Natural killer cell (primary cell): ENCODE data around the gene MTMR3. TPM values are rescaled to one million over a fixed set of nuclear protein-coding genes. Genes with fewer than 3 reads are reported as not detected.

Experiments used
- ATAC-seq, 3 donors: fragments of 150-1000 bp in 2 of 3; fragments of 200-7000 bp in 1 of 3; cut with Tn5 transposase; 1 replicate in 1 of 3; 2 replicates in 2 of 3; pipeline ENCODE4 v1.10.0; 2021; ENCODE audit warnings: mild to moderate bottlenecking in 2 of 3, moderate library complexity in 2 of 3
- DNase-seq, 2 donors: peaks; one replicate each; pipeline versions ENCODE4 v3.0.0 to v3.0.0-alpha.2; 2013 to 2021; ENCODE audit warnings: mixed read lengths in 1 of 2
- H3K27ac ChIP-seq: one replicate; pipeline ENCODE4 v1.5.1; 2013; ENCODE audit warnings: mild to moderate bottlenecking, low read length
- H3K27me3 ChIP-seq: one replicate; pipeline ENCODE4 v1.6.1; 2013; ENCODE audit warnings: low read length; ENCODE audit not compliant: control insufficient read depth, insufficient read depth
- H3K36me3 ChIP-seq: one replicate; pipeline ENCODE4 v1.6.1; 2013; ENCODE audit warnings: low read length; ENCODE audit not compliant: control insufficient read depth, insufficient read depth
- H3K4me1 ChIP-seq: one replicate; pipeline ENCODE4 v1.6.1; 2013; ENCODE audit warnings: low read length; ENCODE audit not compliant: control insufficient read depth, insufficient read depth
- H3K4me3 ChIP-seq: one replicate; pipeline ENCODE4 v1.5.1; 2013; ENCODE audit warnings: low read length
- H3K9me3 ChIP-seq: one replicate; pipeline ENCODE4 v1.6.1; 2013; ENCODE audit warnings: low read length; ENCODE audit not compliant: control insufficient read depth, insufficient read depth
- H3K27ac Mint-ChIP-seq, 2 donors: one replicate each; pipeline ENCODE4 v1.8.0; 2022; ENCODE audit warnings: mild to moderate bottlenecking in 2 of 2, mixed read lengths in 2 of 2, moderate library complexity in 1 of 2
- H3K27me3 Mint-ChIP-seq, 2 donors: one replicate each; pipeline ENCODE4 v1.8.0; 2022; ENCODE audit warnings: low read depth in 2 of 2, mixed read lengths in 2 of 2
- H3K36me3 Mint-ChIP-seq: one replicate; pipeline ENCODE4 v1.8.0; 2022; ENCODE audit warnings: mixed read lengths
- H3K4me1 Mint-ChIP-seq, 2 donors: one replicate each; pipeline ENCODE4 v1.8.0; 2022; ENCODE audit warnings: mixed read lengths in 2 of 2
- H3K4me3 Mint-ChIP-seq: one replicate; pipeline ENCODE4 v1.8.0; 2022; ENCODE audit warnings: mild to moderate bottlenecking, moderate library complexity, mixed read lengths
- H3K9me3 Mint-ChIP-seq, 2 donors: one replicate each; pipeline ENCODE4 v1.8.0; 2022; ENCODE audit warnings: mixed read lengths in 2 of 2
- CTCF ChIP-seq: fragments of 200-600 bp; IDR thresholded peaks from one replicate; pipeline ENCODE4 v1.8.0; 2022; ENCODE audit warnings: antibody characterized with exemption
- WGBS: methylation state at CpG from one replicate; pipeline ENCODE4 v1.1.7; 2013; ENCODE audit warnings: missing lambda C conversion rate; ENCODE audit not compliant: insufficient coverage; 5-methylcytosine and 5-hydroxymethylcytosine counted together
- intact Hi-C: fragments of 100-400 bp; cut with micrococcal nuclease; formaldehyde crosslinking; loops from one replicate; pipeline ENCODE4 v1.14.2; 2022
- total RNA-seq, 4 donors: library from RNA; stranded (reverse); fragments of 120-200 nt in 1 of 4; gene quantifications; one replicate each; pipeline versions ENCODE4 v1.2.3 to v1.2.4, GENCODE V29; 2013 to 2022

The MTMR3 gene
- total RNA-seq, 3 donors from 2014 or later (not counting 1 experiment from before 2014, with no cell fraction given): 62.1 to 83.4 (median 75.6) TPM

- H3K9me3 Mint-ChIP-seq: no peaks in the 10 kb centered on the region
- Histone ChIP-seq H3K4me3 (no peak overlapping the region), H3K27ac (no peak overlapping the region), H3K4me1 (no peaks in the 10 kb centered on the region), H3K36me3 (peaks cover 35% of the 10 kb centered on the region), H3K9me3 (no peaks in the 10 kb centered on the region), H3K27me3 (no peaks in the 10 kb centered on the region)
- no peak for TF ChIP-seq CTCF
- WGBS: 96% methylated on average over 5 of the region's 6 CpGs
- no peak overlapping the region for H3K27ac Mint-ChIP-seq
- H3K27me3 Mint-ChIP-seq: no peaks in the 10 kb centered on the region
- intact Hi-C loops: no loop called here
- no peak overlapping the region for H3K4me3 Mint-ChIP-seq
- H3K36me3 Mint-ChIP-seq: peaks cover 17% of the 10 kb centered on the region
- peaks cover 0 to 15% of the 10 kb centered on the region in 2 donors for H3K4me1 Mint-ChIP-seq
- ATAC-seq (no peak), DNase-seq (no peak)
Observed at GRCh38 chr22:29992341-29993275, 109.6 kb downstream of the MTMR3 start.

GRCh38 chr22:29994027-29994715 is 111.2 kb downstream of the MTMR3 start:
- ATAC-seq: no peak
- no peaks in the 10 kb centered on the region for H3K27me3 Mint-ChIP-seq
- Histone ChIP-seq H3K27me3 (no peaks in the 10 kb centered on the region), H3K4me1 (no peaks in the 10 kb centered on the region), H3K27ac (no peak overlapping the region), H3K36me3 (peaks cover 39% of the 10 kb centered on the region), H3K9me3 (no peaks in the 10 kb centered on the region), H3K4me3 (no peak overlapping the region)
- H3K9me3 Mint-ChIP-seq: no peaks in the 10 kb centered on the region
- H3K4me3 Mint-ChIP-seq: no peak overlapping the region
- intact Hi-C loops: no loop called here
- no peak for DNase-seq
- H3K36me3 Mint-ChIP-seq: peaks cover 17% of the 10 kb centered on the region
- no peak for TF ChIP-seq CTCF
- 88% methylated on average over 1 of the region's 3 CpGs for WGBS
- H3K4me1 Mint-ChIP-seq: peaks cover 0 to 15% of the 10 kb centered on the region in 2 donors
- H3K27ac Mint-ChIP-seq: peak overlapping the region; percentile 72 to 75

GRCh38 chr22:29994943-29995342 is 112.0 kb downstream of the MTMR3 start:
- peaks cover 0 to 15% of the 10 kb centered on the region in 2 donors for H3K4me1 Mint-ChIP-seq
- H3K9me3 Mint-ChIP-seq: no peaks in the 10 kb centered on the region
- intact Hi-C loops: no loop called here
- DNase-seq: no peak
- Histone ChIP-seq H3K4me1 (no peaks in the 10 kb centered on the region), H3K36me3 (peaks cover 43% of the 10 kb centered on the region), H3K9me3 (no peaks in the 10 kb centered on the region), H3K4me3 (no peak overlapping the region), H3K27me3 (no peaks in the 10 kb centered on the region), H3K27ac (no peak overlapping the region)
- TF ChIP-seq CTCF: no peak
- no peaks in the 10 kb centered on the region for H3K27me3 Mint-ChIP-seq
- H3K36me3 Mint-ChIP-seq: peaks cover 17% of the 10 kb centered on the region
- 95% methylated on average over 2 of the region's 3 CpGs for WGBS
- no peak for ATAC-seq
- no peak overlapping the region for H3K4me3 Mint-ChIP-seq
- peak overlapping the region; percentile 72 to 75 for H3K27ac Mint-ChIP-seq
